Measurements from ENCODE around the gene FSD2.
A peak's percentile ranks its signal among the peaks of the same experiment; 100 is the strongest.
"Not testable (repeated sequence)": the region's sequence is repeated elsewhere in the genome, so short reads cannot be mapped to it uniquely, and the experiment has no call there.

The FSD2 gene

GRCh38 chr15:82831894-82832600, 26.2 kb upstream of the FSD2 start:
- DNase-seq (ENCODE audit: low read depth) = no peak

DNA sequence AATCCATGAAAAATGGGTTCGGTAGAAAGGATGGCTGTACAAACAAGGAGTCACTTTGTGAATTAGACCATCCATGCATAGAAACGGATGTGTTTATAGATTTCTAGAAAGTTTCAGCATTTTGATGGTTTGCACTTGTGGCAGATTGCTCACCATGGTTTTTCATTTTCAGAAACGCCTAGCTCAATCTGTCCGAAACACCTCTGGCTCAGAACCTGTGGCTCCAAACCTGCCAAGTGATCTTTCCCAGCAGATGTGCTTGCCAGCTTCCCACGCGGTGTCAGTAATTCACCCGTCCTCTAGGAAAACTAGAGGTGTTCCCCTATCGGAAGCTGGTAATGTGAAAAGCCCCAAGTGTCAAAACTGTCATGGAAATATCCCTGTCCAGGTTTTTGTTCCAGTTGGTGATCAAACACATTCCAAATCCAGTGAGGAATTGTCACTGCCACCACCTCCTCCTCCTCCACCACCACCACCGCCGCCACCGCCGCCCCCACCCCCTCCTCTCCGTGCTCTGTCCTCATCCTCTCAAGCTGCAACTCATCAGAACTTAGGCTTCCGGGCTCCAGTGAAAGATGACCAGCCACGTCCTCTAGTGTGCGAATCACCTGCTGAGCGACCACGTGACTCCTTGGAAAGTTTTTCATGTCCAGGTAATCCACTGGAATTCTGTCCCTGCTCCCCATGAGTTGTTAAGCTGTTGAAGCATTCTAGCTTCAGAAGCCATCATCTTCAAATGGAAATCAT, 24.7 kb upstream of the FSD2 start:
- no peak for DNase-seq (ENCODE audit: low read depth)

- no peak for DNase-seq (ENCODE audit: low read depth)
These were observed 23.4 kb upstream of the FSD2 start for GRCh38 chr15:82829234-82829633.

DNA sequence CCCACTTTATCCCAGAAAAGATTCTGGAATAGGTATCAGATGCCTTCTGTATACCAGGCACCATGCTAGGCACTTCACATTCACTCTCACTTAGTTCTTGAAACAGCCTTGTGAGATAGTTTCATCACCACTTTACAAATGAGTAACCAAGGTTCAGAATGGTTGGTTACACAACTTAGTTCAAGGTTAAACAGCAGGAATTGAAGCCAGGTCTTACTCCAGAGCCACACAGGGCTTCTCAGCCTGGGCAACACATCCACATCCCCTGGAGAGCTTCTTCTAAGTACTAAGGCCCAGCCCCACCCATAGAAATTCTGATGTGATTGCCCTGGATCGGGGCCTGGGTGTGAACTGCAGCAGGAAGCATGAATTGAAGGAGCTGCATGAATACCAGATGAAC, 22.2 kb upstream of the FSD2 start:
- DNase-seq (ENCODE audit: low read depth) = no peak

DNA sequence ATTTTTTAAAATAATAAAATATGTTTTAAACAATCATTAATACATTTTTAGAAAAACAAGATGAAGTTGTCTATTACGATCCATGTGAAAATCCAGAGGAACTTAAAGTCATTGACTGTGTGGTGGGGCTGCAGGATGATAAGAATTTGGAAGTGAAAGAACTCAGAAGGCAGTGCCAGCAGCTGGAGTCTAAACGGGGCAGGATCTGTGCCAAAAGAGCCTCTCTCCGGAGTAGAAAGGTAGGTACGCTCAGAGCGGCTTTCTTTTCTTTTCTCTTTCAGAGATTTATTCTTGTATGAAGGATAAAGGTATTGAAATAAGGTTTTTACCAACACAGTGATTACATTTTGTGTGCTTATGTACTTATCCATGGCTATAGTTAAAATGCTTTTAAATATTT, 17.2 kb upstream of the FSD2 start:
- DNase-seq (ENCODE audit: low read depth) = no peak

DNA sequence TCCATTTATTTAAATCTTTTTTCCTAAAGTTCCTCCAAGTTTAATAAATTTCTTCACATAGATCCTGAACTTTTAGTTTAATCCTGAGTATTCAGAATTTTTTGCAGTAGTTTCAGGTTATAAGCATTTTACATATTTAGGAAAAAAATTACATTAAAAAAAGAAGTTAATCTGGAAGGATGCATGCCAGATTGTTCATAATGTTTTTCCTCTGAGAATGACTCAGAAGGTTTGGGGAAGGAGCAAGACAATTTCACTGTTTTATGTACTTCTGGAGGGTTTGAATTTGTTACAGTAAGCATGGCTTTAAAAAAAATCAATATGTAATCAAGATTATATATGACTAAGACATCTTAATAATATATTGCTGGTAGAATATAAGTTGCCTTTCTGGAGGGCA, 16.0 kb upstream of the FSD2 start:
- DNase-seq (ENCODE audit: low read depth) = not testable (repeated sequence)

DNA sequence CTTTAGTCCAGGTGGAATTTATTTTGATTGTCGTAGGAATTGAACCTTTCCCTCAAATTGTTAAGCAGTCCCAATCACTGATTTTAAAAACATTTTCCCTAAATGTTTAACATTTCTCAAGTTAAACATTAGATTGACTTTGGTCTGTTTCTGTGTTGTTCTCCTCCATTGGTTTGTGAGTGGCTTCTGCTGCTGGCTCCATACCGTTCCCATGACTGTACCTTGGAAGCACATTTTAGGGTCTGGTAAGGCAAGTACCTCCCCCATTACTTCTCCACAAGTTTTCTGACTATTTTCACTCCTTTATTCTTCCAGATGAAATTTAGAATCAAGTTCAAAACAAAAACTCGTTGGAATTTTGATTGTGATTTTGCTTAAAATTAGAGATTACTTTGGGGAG, 15.5 kb upstream of the FSD2 start:
- DNase-seq (ENCODE audit: low read depth) = not testable (repeated sequence)

- DNase-seq (ENCODE audit: low read depth) = no peak
These were observed 14.3 kb upstream of the FSD2 start for GRCh38 chr15:82820128-82820527.

GRCh38 chr15:82812994-82813393, 7.1 kb upstream of the FSD2 start:
- no peak for DNase-seq (ENCODE audit: low read depth)

DNA sequence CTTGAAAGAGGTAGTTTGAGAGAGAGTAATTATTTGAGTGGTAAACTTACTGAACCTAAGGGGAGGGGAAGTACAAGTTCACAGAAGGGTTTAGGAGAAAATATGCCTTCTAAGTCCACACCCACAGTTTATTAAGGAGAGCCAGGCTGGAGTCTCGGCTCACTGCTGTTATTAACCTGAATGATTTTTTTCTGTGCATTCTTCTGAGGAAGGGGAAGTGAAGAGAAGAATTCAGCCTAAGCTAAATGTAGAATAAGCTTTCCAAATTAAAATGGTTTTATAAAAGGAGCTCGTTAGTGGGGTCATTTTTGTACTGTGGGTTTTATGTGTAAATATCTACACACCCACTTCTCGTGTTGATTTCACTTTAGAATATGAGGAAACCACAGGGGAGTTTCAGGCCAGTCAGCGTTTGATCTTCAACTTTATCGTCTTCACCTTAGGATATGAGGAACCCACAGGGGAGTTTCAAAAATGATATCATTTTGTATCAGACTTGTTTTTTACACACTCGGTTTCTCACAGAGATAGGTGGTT, 5.1 kb upstream of the FSD2 start:
- DNase-seq (ENCODE audit: low read depth) = no peak

GRCh38 chr15:82810061-82810889, 4.4 kb upstream of the FSD2 start:
- DNase-seq (ENCODE audit: low read depth) = peak; percentile 31

DNA sequence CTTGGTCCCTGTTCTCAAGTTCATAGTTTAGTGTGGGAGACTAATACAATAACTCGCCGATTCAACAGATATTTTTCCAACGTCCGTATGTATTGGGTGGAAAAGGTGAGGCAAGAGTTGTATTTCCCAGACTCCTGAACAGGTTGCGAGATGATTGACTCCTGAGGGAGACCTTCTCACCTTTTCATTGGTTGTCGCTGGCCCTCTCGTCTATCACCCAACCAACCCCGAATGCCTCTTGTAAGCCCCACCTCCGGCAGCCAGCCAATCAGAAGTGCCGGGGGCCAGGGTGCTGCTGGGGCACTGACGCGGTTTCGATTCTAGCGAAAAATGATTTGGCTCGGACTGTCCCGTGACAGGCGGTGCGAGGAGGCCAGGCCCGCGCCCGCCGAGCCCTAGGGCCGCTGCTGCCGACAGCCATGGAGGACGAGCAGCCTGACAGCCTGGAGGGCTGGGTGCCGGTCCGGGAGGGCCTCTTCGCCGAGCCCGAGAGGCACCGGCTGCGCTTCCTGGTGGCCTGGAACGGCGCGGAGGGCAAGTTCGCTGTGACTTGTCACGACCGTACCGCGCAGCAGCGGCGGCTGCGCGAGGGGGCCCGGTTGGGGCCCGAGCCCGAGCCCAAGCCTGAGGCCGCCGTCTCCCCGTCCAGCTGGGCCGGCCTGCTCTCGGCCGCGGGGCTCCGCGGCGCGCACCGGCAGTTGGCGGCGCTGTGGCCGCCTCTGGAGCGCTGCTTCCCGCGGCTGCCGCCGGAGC, 3.6 kb upstream of the FSD2 start, which contains the start of gene WHAMM:
Gene WHAMM, plus strand, starts transcription at position 321 of the 753 bp plus-strand sequence. Its CDS starts 99 bp downstream, at position 420.
- DNase-seq (ENCODE audit: low read depth) = peak; percentile 92

GRCh38 chr15:82808634-82809041, 2.8 kb upstream of the FSD2 start:
- DNase-seq (ENCODE audit: low read depth) = no peak

- no peak for DNase-seq (ENCODE audit: low read depth)
These were observed 2.2 kb upstream of the FSD2 start for GRCh38 chr15:82807920-82808633.

DNA sequence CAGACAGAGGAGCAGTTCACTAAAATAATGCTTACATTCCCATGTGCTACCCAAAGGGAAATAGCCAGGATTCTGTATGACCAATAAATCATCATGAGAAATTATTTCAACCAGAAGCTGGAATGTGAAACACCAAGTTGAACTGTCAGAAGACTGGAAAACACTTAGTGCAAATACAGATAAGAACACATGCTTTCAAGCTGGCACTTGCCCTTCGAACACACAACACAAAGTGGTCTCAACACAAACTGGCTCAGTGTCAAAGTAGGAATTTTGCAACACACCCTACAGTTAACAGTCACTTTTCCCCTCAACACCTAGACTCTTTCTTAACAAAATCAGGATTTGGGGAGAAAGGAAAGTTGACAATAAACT, 1.3 kb downstream of the FSD2 start:
- DNase-seq (ENCODE audit: low read depth) = no peak

DNA sequence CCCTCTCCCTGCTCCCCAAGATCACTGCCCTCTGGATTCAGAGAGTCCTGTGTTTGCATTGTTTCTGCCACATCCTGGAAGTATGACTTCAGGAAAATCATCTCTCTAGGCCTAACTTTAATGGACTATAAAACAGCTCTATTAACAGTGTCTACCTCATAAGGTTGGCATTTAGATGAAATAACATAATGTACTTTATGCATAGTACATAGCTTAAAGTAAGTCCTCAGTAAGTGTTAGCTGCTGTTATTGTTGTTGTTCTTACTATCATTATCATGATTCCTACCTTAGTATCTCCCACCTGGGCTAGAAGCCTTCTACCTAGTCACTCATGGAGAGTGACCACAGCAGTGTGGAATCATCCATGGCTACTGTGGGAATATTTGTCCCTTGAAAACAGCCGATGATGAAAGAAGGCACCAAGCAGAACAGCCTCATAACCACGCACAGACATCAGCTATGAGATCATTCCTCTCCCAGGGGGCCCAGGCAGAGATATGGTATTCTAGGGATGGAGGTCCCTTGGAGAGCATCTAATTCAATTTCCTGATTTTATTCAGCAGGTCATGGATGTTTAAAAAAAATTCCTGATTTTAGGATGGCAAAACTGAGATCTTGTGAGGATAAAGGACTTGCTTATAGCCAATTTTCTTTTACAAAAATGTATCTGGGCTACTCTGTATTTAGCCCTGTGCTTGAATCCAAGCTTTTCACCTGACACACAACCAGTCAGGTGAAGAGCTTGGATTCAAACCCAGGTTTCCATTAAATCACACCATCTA, 1.9 kb downstream of the FSD2 start:
- no peak for DNase-seq (ENCODE audit: low read depth)

DNA sequence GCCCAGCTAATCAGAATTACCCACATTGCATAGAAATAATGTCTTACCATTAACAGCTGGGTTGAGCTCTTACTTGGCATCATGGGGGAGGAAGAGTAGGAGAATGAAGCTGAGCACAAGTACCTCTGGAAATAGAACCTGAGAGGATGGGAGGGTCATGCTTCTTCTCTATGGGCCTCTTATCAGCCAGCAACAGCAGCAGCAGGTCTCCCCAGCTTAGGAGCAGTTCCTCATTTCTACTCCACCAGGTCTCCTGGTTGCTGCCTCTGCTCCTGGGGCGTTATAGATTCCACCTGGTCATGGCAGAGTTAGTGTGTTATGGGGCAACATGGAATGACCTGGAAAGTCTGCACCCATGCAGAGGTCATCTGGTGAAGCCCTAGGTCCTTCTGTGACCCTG, 3.4 kb downstream of the FSD2 start:
- no peak for DNase-seq (ENCODE audit: low read depth)

- DNase-seq (ENCODE audit: low read depth) = no peak
These were observed 6.6 kb downstream of the FSD2 start for GRCh38 chr15:82799183-82799841.

DNA sequence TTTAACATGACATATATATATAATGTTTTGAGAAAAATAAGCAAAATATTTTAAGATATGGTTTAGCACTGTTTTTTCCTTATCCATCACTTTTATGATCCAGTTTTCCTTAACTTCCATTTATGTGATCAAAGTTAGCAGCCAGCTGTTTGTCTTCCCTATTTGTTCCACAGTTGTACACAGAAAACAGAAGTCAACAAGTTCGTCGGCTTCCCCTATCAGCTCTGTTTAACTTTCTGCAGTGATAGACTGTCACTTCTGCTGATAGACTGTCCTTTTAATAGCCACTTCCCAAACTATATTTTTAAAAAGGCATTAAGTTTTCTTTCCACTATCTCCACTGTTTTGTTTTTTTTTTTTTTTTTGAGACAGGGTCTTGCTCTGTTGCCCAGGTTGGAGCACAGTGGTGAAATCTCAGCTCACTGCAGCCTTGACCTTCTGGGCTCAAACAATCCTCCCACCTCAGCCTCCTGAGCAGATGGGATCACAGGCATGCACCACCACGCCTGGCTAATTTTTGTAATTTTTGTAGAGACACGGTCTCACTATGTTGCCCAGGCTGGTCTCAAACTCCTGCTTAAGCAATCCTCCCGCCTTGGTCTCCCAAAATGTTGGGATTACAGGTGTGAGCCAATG, 7.2 kb downstream of the FSD2 start:
- DNase-seq (ENCODE audit: low read depth) = no peak
